SHP77 treated with DMSO at 0.1 percent for 48 hours (cell line): Measurements from ENCODE around the gene FAM107B.

Experiments used
- DNase-seq: peaks from one replicate; lab custom pipeline; 2025; lab: John Stamatoyannopoulos, UW

FAM107B gene

GRCh38 chr10:14578060-14578952, 196.4 kb downstream of the FAM107B start:
- DNase-seq, result no peak

- DNase-seq, result no peak
These were observed 199.8 kb downstream of the FAM107B start for GRCh38 chr10:14574885-14575284.

GRCh38 chr10:14574291-14574690, 200.4 kb downstream of the FAM107B start:
- DNase-seq, result no peak

GRCh38 chr10:14573666-14574261, 200.9 kb downstream of the FAM107B start:
- no peak for DNase-seq

GRCh38 chr10:14572811-14573210, 201.9 kb downstream of the FAM107B start:
- DNase-seq, result no peak

GRCh38 chr10:14571866-14572507, 202.7 kb downstream of the FAM107B start:
- no peak for DNase-seq

- no peak for DNase-seq
These were observed 203.9 kb downstream of the FAM107B start for GRCh38 chr10:14570800-14571199.

- no peak for DNase-seq
These were observed 205.2 kb downstream of the FAM107B start for GRCh38 chr10:14569274-14570060.

GRCh38 chr10:14567421-14567820, 207.3 kb downstream of the FAM107B start:
- no peak for DNase-seq

GRCh38 chr10:14566498-14566897, 208.2 kb downstream of the FAM107B start:
- no peak for DNase-seq

- no peak for DNase-seq
These were observed 209.5 kb downstream of the FAM107B start for GRCh38 chr10:14565199-14565598.

- no peak for DNase-seq
These were observed 210.4 kb downstream of the FAM107B start for GRCh38 chr10:14564268-14564744.

GRCh38 chr10:14563359-14563940, 211.2 kb downstream of the FAM107B start:
- no peak for DNase-seq

GRCh38 chr10:14563076-14563336, 211.7 kb downstream of the FAM107B start:
- DNase-seq, result no peak

- no peak for DNase-seq
These were observed 212.2 kb downstream of the FAM107B start for GRCh38 chr10:14562218-14563075.

- no peak for DNase-seq
These were observed 213.6 kb downstream of the FAM107B start for GRCh38 chr10:14560791-14561765.

GRCh38 chr10:14560274-14560673, 214.4 kb downstream of the FAM107B start:
- no peak for DNase-seq

GRCh38 chr10:14558025-14558424, 216.7 kb downstream of the FAM107B start:
- no peak for DNase-seq

- DNase-seq, result no peak
These were observed 217.1 kb downstream of the FAM107B start for GRCh38 chr10:14557567-14557966.
